Gastroesophageal sphincter (tissue), 3 donors: Measurements from ENCODE around the gene BMERB1.

Source experiments
- EP300 ChIP-seq: sonication (generic); formaldehyde crosslinking; IDR thresholded peaks from one replicate; pipeline ENCODE4 v1.6.1; 2017; ENCODE audit warnings: antibody characterized with exemption, mild to moderate bottlenecking
- POLR2A ChIP-seq, 2 donors: fragments of 450-650 bp; IDR thresholded peaks; one replicate each; pipeline ENCODE4 v1.6.1; 2017; ENCODE audit warnings: antibody characterized with exemption in 2 of 2, mild to moderate bottlenecking in 2 of 2, moderate library complexity in 1 of 2
- TF ChIP-seq, protein P1 (sequence below), 4 experiments: fragments of 200-600 bp in 2 of 4; fragments of 450-650 bp in 2 of 4; sonication (generic) in 1 of 4; IDR thresholded peaks; one replicate each; pipeline ENCODE4 v1.5.1; 2017 to 2019; ENCODE audit warnings: antibody characterized with exemption in 4 of 4, mild to moderate bottlenecking in 2 of 4, moderate library complexity in 2 of 4

DNA sequence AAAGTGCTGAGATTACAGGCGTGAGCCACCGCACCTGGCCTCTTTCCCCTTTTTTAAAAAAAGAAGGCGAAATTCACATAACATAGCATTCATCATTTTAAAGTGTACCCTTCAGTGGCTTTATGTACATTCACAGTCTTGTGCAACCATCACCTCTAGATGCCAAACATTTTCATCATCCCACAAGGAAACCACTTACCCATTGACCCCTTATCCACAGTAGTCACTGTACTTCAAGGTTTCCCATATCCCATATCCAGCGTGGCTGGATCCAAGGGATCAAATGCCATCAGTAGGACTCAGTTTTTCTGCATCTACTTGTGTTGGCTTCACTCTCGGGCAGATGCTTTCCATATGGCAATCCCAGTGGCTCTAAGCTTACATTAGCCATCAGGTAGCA is 50.3 kb downstream of the BMERB1 start:
- no peak for TF ChIP-seq POLR2A (IDR thresholded peaks at IDR 0.05)
- TF ChIP-seq EP300: no peak
- TF ChIP-seq, protein P1, sequence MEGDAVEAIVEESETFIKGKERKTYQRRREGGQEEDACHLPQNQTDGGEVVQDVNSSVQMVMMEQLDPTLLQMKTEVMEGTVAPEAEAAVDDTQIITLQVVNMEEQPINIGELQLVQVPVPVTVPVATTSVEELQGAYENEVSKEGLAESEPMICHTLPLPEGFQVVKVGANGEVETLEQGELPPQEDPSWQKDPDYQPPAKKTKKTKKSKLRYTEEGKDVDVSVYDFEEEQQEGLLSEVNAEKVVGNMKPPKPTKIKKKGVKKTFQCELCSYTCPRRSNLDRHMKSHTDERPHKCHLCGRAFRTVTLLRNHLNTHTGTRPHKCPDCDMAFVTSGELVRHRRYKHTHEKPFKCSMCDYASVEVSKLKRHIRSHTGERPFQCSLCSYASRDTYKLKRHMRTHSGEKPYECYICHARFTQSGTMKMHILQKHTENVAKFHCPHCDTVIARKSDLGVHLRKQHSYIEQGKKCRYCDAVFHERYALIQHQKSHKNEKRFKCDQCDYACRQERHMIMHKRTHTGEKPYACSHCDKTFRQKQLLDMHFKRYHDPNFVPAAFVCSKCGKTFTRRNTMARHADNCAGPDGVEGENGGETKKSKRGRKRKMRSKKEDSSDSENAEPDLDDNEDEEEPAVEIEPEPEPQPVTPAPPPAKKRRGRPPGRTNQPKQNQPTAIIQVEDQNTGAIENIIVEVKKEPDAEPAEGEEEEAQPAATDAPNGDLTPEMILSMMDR (IDR thresholded peaks at IDR 0.05): no peak
